ENCODE data around the gene TMEM140.

The TMEM140 gene

DNA sequence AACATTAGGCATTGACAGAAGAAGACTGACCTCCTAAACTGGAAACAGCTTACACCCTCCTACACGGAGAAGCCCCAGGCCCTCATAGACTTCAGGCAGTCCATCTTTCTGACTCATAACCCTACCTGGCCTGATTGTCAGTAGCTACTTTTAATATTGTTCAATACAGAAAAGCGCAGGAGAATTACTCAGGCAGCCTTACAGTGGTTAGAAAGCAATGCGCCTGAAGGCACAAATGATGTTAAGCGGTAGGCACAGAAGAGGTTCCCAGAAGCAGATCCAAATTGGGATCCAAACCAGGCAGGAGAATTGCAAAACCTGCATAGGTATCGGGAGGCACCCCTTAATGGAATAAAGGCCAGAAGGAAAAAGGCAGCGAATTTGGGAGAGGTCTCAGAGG, 28.1 kb downstream of the TMEM140 start:
- no peak for DNase-seq

DNA sequence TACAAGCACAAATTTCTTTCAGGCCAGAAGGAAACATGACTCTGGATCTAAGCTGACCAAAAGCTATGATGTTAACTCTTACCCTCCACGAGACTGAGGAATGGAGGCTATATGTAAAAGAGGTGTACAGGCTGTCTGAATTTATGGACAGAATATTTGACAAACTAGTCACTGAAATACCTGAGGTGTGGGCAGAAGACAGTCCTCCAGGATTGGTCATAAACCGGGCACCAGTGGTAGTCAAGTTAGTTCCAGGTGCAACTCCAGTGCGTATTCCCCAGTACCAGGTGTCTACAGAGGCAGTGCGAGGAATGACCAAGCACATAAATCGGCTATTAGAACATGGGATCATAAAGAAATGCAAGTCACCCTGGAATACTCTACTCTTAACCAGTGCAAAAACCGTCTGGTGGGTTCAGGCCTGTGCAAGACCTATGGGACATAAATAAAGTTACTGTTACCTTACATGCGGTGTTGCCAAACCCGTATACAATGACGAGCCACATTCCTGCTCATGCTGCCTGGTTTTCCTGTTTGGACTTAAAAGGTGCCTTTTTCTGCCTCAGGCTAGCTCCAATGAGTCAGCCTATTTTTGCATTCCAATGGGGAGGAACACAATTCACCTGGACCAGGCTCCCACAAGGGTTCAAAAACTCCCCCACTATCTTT, 29.3 kb downstream of the TMEM140 start:
- no peak for DNase-seq

DNA sequence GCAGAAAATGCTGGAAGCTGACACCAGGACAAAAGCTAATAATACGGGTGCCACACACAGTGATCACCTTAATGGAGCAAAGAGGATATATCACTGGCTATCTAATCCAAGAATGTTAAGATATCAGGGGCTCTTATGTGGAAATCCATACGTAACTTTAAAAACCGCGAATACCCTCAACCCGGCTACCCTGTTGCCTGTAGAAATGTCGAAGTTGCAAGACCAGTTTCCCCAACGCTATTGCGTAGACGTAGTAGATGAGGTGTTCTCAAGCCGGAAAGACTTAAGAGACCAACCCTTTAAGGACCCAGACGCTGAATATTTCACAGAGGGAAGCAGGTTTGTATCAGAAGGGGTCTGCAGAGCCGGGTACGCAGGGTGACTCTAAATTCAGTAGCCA, 30.5 kb downstream of the TMEM140 start:
- DNase-seq: no peak

GRCh38 chr7:135179321-135179925, 31.6 kb downstream of the TMEM140 start:
- no peak for DNase-seq

DNA sequence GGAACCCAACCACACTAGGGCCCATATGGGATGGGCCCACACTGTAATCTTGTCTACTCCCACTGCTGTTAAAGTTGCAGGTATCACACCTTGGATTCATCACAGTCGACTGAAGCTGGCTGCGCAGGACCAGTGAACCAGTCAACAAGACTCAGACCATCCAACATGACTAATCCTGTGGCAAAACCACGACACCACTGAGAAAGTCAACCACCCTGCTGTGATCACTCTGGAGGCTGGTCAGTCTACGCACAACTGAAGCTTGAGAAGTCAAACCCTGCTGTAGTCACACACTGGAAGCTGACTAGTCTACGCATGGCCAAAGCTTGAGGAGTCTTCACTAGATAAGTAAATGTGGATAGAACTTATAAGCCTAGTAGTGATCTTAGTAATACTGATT, 32.2 kb downstream of the TMEM140 start:
- DNase-seq: no peak

- DNase-seq: no peak
Measured at GRCh38 chr7:135181261-135181928, 33.5 kb downstream of the TMEM140 start.

DNA sequence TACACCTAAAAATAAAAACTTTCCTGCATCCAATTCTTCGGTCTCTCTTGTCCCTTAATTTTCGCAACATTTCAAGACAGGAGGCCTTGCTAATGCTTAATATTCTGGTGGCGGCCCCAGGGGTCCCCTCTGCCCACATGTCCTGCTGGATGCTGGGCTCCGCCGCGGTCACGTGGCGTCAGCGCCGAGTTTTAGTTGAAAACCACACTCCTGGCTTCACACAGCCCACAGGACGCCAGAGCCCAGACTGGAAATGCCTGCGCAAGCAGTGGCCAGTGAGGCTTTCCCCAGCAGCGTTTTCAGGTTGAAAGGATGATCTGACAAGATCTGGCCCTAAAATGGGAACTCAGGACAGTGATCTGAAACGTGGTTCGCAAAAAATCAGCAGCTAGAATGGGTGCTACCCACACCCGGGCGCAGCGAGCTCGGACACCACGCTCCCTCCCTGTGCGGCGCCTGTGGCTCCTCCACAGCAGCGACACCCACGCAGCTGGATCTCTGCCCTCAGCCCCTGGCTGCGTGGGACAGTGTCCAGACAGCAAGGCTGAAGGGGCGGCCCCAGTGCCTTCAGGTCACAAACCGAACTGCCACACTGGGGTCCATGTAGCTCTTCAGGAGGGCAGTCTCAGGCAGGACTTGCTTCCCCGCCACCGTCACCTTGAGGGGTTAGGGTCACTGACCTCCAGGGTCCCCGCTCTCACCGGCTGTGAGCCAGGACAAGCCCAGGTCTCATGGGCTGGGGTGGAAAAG, 34.2 kb downstream of the TMEM140 start:
- DNase-seq: no peak

- no peak for DNase-seq
Measured at GRCh38 chr7:135183478-135183877, 35.6 kb downstream of the TMEM140 start.

GRCh38 chr7:135184254-135184841, 36.5 kb downstream of the TMEM140 start:
- DNase-seq: no peak

DNA sequence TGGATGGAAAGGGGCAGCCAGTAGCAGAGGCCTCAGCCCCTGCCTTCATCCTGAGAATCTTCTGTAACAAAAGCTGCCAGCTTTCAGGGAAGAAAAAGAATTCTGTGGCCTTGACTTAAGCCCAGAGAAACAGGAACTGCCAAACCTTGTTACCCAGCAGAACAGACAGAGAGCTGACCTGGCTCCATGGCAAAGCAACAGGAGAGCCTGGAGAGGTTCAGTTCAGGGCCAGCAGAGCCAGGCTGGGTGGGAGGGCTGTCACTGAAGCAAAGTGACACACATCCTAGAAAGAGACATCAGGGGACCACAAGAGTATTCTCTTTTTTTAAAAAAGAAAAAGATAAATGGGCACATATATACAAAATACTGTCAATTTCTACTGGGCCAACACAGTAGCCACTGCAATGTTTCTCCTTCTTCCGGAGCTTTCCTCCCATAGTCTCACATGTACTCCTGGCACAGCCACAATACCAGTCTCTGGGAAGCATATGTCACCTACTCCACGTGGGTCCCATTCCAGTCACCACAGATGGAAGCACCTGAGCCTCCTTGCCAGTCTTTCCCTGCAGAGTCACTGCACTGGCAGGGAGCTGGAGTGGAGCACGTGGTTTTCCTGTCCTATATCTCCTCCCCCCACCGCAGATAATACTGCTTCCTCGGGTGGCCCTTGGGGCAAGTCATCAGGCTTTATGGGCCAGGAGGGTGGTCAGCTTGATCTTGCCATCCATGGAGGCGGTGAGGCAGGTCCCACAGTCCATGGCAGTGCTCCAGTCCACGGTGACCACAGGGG, 37.8 kb downstream of the TMEM140 start:
- no peak for DNase-seq

GRCh38 chr7:135186261-135186540, 38.3 kb downstream of the TMEM140 start:
- no peak for DNase-seq

GRCh38 chr7:135186841-135187253, 39.0 kb downstream of the TMEM140 start:
- DNase-seq: no peak

DNA sequence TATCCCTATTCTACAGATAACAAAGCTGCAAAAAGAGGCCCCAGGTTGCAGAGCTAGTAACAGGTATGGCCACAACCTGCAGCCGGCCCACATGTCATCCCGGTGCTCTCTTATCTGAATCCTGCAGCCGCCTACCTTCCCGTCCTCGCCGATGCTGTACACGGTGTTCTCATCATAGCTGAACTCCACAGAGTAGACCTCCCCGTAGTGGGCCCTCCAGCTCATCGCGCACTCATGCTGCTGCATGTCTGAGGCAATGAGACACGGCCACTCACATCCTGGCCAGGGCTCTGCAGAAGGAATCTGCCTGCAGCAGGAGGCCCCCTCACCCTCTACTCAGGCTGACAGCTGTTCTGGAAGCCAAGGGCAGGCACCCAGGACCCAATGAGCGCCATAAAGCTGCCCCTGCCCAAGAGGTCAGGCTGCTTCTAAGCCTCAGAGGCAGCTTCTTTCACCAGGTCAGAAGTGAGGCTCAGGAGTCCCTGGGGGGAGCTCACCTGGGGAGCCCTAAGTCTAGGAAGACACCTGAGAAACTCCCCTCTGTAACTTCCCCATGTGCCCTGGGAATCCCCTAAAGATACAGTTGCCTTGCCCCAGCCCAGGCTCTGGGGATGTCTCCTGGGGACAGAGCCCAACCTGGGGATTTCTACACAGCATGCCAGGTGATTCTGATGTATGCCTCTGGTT, 40.6 kb downstream of the TMEM140 start:
- no peak for DNase-seq

DNA sequence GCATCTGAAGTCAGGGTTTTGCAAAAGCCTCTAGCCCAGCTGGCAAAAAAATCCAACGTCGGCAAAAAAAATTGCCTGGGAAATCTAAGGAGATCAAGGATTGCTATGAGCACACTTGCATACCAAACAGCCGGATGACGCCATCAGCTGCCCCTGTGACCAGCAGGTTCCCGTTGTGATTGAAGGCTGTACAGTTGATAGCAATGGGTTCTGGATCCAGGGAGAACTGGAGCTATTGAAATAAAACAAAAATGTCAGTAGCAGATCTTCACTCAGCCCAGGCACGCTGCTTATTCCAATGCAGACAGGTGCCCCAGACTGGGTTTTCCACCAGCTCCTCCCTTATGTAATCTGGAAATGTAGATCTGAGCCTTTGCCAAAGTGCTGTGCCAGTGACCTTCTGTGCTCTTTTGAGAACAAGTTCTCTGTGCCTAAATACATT, 41.4 kb downstream of the TMEM140 start:
- DNase-seq: no peak

DNA sequence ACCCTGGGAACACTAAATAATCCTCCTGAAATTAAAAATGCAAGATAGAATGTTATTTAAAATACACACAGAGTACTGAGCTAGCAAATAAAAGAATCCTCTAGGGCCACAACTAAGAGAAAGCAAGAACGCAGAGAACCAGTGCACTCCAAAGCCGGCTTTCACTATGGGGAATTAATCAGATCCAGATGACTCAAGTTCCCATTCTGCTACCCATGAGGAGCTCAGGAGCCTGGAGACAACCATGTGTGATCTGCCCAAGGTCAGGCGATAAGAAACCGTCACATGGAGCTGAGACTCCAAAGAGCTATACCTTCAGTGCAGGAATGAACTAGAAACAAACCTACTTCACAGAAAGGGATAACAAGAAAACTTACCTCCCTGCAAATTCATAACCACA, 42.1 kb downstream of the TMEM140 start:
- no peak for DNase-seq

GRCh38 chr7:135190703-135191102, 42.8 kb downstream of the TMEM140 start:
- DNase-seq: no peak

GRCh38 chr7:135192914-135193536, 45.2 kb downstream of the TMEM140 start:
- no peak for DNase-seq

GRCh38 chr7:135193615-135194081, 45.8 kb downstream of the TMEM140 start:
- no peak for DNase-seq

DNA sequence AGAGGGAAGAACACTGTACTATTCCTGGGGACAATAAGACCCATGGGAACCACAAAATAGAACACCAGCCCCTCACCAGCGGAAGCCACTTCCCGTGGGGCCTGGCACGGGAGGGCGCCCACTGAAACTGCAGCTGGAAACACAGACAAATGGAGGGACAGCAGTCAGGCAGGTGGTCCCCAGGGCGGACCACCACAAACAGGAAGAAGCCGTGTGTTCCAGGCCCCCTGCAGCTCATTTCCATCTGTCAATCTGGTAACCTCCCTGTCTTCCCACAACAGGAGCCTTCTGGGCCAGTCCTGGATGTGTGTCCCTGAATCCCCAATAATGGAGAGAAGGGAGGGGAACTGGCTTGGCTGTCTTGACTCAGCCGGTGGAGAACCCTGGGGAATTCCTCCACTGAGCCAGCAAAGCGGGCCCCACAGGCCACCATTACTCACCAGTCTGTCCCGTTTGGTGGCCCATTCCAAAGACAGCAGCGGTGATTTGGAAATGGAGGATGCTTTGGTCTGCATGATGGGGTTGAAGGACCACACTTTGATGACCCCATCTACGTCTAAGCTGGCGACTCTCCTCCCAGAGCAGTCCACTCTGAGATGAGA, 46.7 kb downstream of the TMEM140 start:
- DNase-seq: no peak

DNA sequence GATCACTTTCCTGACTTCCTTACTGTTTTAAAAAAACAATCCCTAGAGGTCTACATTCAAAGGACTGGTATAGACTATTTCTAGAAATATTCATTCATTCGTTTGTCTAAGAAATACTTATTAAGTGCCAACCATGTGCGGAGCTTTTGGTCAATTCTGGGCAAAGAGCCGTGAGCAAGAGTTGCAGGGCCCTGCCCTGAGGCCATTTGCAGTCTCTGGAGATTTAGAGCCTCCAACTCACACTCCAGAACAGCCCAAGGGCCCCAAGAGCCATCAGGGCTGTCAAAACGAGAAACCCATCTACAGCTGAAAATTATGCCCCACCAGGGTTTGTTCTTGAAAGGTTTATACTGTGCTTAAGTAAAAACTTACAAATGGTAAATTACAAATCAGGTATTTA, 47.3 kb downstream of the TMEM140 start:
- no peak for DNase-seq
